GM12872 (cell line): Measurements from ENCODE around the gene DPYD.

Experiments
- CTCF ChIP-seq: IDR thresholded peaks from 3 replicates; pipeline ENCODE4 v1.5.1; 2011; ENCODE audit warnings: low read depth, mild to moderate bottlenecking, low read length, moderate library complexity; ENCODE audit not compliant: insufficient read depth

The DPYD gene

DNA sequence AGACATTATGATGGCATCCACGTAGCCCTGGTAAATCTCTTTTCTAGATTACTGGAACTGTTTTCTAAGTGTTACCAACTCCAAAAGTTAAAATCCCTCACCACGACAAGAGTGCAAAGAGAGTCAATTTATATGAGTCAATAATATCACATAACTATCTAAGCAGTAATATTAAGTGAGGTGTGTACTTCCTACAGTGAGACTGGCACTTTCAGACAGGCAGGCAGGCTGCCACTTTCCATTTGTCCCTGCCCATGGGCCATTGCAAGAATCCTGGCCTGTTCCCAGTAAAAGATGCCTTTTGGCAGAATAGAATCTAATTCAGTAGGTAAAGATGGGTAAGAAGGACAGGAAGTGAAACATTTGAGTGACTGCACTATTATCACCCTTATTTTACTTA, 843.6 kb downstream of the DPYD start:
- no peak for TF ChIP-seq CTCF

GRCh38 chr1:97074771-97075170, 846.1 kb downstream of the DPYD start:
- no peak for TF ChIP-seq CTCF

DNA sequence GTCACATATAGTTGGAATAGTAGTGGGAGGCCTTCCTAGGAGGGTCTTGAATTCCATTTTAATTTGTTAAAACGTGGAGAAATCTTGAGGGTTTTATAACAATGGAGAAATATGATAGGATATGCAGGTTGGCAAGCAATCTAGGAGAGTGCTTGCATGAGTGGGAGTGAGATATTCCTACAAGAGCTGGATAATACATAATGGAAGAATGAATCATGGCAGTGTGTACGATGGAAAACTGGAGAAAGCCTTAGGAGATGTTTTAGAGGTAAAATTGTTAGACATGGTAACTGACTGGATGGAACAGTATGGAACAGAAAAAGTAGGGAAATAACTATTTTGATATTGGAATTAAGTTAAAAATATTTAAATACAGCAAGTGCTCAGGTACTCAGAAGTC, 846.9 kb downstream of the DPYD start:
- TF ChIP-seq CTCF, result no peak

DNA sequence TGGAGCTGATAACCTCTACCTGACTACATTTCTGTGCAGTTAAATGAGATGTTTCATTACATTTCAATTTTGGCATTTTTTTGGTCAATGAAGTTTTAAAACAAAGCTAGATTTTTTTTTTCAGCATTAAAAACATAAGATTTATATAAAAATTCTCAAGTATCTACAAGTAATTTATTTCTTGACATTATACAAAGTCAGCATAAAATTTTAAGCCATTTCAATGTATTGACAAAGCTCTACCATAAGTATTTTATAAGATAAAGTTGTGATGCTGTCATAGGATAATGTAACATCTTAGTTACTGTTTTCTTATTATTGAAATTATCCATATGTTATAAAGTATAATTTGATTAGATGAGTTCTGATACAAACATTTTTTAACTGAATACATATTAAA, 847.7 kb downstream of the DPYD start:
- TF ChIP-seq CTCF, result no peak

DNA sequence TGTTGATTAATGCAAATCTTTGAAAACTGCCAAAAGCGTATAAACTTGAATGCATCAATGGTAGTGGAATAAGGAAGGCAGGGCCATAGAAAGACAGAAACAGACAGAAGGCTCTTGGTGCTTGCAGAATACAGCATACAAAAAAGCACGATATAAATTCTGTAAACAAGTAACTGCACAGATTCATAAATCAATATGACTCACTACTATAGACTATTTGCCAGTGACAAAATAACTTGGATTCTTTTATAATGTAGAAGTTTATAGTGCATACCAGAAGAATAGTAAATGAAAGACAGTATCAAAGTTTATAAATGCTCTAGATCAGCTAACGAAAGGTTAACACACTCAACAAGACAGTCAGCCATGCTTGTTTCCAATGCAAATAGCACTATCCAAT, 849.7 kb downstream of the DPYD start:
- TF ChIP-seq CTCF, result no peak

- no peak for TF ChIP-seq CTCF
Observed at GRCh38 chr1:97070376-97070775, 850.5 kb downstream of the DPYD start.

GRCh38 chr1:97069312-97069711, 851.5 kb downstream of the DPYD start:
- TF ChIP-seq CTCF, result no peak

- TF ChIP-seq CTCF, result no peak
Observed at GRCh38 chr1:97066860-97067259, 854.0 kb downstream of the DPYD start.
